ENCODE data around the gene SEZ6L.

Gene SEZ6L

DNA sequence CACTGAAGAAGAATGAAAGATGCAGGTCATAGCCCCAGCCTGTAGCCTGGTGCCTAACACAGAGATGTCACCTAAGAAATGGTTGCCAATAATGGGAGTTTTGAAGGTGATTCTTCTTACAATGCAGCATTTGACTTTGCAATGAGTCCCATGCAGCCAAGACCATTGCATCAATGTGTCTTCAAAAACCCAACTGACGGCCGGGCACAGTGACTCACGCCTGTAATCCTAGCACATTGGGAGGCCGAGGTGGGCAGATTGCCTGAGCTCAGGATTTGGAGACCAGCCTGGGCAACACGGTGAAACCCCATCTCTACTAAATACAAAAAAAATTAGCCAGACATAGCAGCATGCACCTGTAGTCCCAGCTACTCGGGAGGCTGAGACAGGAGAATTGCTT, 170.5 kb downstream of the SEZ6L start:
- H3K27ac ChIP-seq (ENCODE audit: low read depth, low read length), result no peak overlapping the region

DNA sequence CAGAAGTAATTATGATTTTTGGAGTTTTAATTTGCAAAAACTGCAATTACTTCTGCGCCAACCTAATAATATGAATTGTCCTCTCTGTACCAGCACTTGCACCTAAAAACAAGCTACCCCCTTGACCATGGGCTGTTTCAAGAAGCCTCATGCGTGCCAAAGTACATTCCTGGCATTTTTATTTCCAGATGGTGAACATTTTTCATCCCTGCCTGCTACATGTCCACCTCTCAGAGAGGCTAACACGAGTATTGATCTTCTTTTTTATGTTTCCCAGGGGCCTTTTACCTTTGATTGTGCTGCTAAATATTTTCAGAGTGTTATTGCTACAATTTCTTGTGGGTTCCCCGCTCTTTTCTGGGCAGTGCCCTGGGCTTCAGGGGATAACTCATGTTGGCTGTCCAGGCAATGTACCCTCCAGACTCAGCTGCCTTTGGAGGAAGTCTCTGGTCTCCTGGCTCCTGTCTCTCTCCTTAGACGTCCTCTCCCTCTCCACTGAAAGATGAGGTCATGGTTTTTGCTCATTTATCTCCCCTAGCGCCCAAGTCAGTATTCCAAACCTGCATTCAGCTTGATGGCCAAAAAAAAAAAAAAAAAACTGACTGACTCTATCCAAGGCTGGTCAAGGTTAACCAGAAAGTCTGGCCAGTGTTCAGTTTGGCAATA, 173.6 kb downstream of the SEZ6L start:
- no peak for TF ChIP-seq EZH2phosphoT487 (IDR thresholded peaks at IDR 0.05; ENCODE audit: borderline replicate concordance, low read length)
- TF ChIP-seq, protein P1, sequence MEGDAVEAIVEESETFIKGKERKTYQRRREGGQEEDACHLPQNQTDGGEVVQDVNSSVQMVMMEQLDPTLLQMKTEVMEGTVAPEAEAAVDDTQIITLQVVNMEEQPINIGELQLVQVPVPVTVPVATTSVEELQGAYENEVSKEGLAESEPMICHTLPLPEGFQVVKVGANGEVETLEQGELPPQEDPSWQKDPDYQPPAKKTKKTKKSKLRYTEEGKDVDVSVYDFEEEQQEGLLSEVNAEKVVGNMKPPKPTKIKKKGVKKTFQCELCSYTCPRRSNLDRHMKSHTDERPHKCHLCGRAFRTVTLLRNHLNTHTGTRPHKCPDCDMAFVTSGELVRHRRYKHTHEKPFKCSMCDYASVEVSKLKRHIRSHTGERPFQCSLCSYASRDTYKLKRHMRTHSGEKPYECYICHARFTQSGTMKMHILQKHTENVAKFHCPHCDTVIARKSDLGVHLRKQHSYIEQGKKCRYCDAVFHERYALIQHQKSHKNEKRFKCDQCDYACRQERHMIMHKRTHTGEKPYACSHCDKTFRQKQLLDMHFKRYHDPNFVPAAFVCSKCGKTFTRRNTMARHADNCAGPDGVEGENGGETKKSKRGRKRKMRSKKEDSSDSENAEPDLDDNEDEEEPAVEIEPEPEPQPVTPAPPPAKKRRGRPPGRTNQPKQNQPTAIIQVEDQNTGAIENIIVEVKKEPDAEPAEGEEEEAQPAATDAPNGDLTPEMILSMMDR (IDR thresholded peaks at IDR 0.05; ENCODE audit: low read depth, low read length, poor library complexity, severe bottlenecking), result no peak
- H3K27me3 ChIP-seq (ENCODE audit: control insufficient read depth, low read length), result peaks cover 18% of the 10 kb centered on the region
- H3F3A ChIP-seq (ENCODE audit: control insufficient read depth, insufficient read depth), result no peaks in the 10 kb centered on the region
- H3K9me3 ChIP-seq (ENCODE audit: control insufficient read depth, insufficient read depth, low read length), result no peaks in the 10 kb centered on the region
- no peaks in the 10 kb centered on the region for H3K4me1 ChIP-seq (ENCODE audit: control insufficient read depth, low read length)
- H3K36me3 ChIP-seq (ENCODE audit: control insufficient read depth, low read length), result no peaks in the 10 kb centered on the region
- H4K20me1 ChIP-seq (ENCODE audit: control insufficient read depth, insufficient read depth, low read depth, low read length), result no peaks in the 10 kb centered on the region
- H3K27ac ChIP-seq (ENCODE audit: low read depth, low read length), result no peak overlapping the region
- H3K4me3 ChIP-seq (ENCODE audit: low read length), result no peak overlapping the region
- no peak overlapping the region for H3K4me2 ChIP-seq (ENCODE audit: low read length)
- no peaks in the 10 kb centered on the region for H3K9me2 ChIP-seq (replicated peaks; ENCODE audit: control insufficient read depth, low read length)
- no peaks in the 10 kb centered on the region for H3K79me2 ChIP-seq (ENCODE audit: control insufficient read depth, low read length)

More for the DNA sequence above, 170.5 kb downstream of the SEZ6L start:
- H3F3A ChIP-seq (ENCODE audit: control insufficient read depth, insufficient read depth), result no peaks in the 10 kb centered on the region
- no peak overlapping the region for H3K4me2 ChIP-seq (ENCODE audit: low read length)
- H3K79me2 ChIP-seq (ENCODE audit: control insufficient read depth, low read length), result no peaks in the 10 kb centered on the region
- no peaks in the 10 kb centered on the region for H3K9me3 ChIP-seq (ENCODE audit: control insufficient read depth, insufficient read depth, low read length)
- H3K4me1 ChIP-seq (ENCODE audit: control insufficient read depth, low read length), result no peaks in the 10 kb centered on the region
- no peaks in the 10 kb centered on the region for H4K20me1 ChIP-seq (ENCODE audit: control insufficient read depth, insufficient read depth, low read depth, low read length)
- peaks cover 18% of the 10 kb centered on the region; the same call in 1 of the 2 replicates for H3K27me3 ChIP-seq (ENCODE audit: control insufficient read depth, low read length)
- no peaks in the 10 kb centered on the region for H3K9me2 ChIP-seq (replicated peaks; ENCODE audit: control insufficient read depth, low read length)
- no peak overlapping the region for H3K4me3 ChIP-seq (ENCODE audit: low read length)
- TF ChIP-seq, protein P1 (IDR thresholded peaks at IDR 0.05; ENCODE audit: low read depth, low read length, poor library complexity, severe bottlenecking), result no peak
- TF ChIP-seq EZH2phosphoT487 (IDR thresholded peaks at IDR 0.05; ENCODE audit: borderline replicate concordance, low read length), result no peak
- H3K36me3 ChIP-seq (ENCODE audit: control insufficient read depth, low read length), result no peaks in the 10 kb centered on the region

DNA sequence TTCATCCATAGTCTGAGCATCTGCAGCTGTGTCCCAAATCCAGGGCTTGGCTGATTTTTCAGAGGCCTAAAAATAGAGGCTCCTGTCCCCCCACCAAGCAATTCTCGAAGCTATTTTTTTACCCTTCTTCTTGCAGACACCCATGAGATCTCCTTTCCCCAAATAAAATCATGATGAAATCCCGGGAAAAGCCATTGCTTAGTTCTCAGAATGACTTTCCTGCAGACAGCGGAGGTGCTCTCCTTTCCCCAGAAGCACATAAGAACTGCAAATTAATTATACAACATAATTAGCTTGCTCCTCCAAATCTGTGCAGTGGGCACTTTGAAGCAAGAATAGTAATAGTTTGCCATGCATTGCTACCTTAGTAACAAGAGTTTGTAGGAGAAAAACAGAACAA, 176.2 kb downstream of the SEZ6L start:
- Histone ChIP-seq H3K4me2 (ENCODE audit: low read length) (no peak overlapping the region), H3K79me2 (ENCODE audit: control insufficient read depth, low read length) (no peaks in the 10 kb centered on the region), H3K9me2 (replicated peaks; ENCODE audit: control insufficient read depth, low read length) (no peaks in the 10 kb centered on the region), H3K27ac (ENCODE audit: low read depth, low read length) (no peak overlapping the region), H3K4me1 (ENCODE audit: control insufficient read depth, low read length) (no peaks in the 10 kb centered on the region), H3K9me3 (ENCODE audit: control insufficient read depth, insufficient read depth, low read length) (no peaks in the 10 kb centered on the region), H3K27me3 (ENCODE audit: control insufficient read depth, low read length) (peaks cover 16% of the 10 kb centered on the region), H3K4me3 (ENCODE audit: low read length) (no peak overlapping the region), H4K20me1 (ENCODE audit: control insufficient read depth, insufficient read depth, low read depth, low read length) (no peaks in the 10 kb centered on the region), H3F3A (ENCODE audit: control insufficient read depth, insufficient read depth) (no peaks in the 10 kb centered on the region), H3K36me3 (ENCODE audit: control insufficient read depth, low read length) (no peaks in the 10 kb centered on the region)
- TF ChIP-seq EZH2phosphoT487 (IDR thresholded peaks at IDR 0.05; ENCODE audit: borderline replicate concordance, low read length), result no peak
- TF ChIP-seq, protein P1 (IDR thresholded peaks at IDR 0.05; ENCODE audit: low read depth, low read length, poor library complexity, severe bottlenecking), result no peak
